MCF 10A (cell line): Measurements from ENCODE around the gene ALDH1L1. TPM values are rescaled to one million over a fixed set of nuclear protein-coding genes. Genes with fewer than 3 reads are reported as not detected.

Experiments
- BruUV-seq: library from RNA; stranded (reverse); fragments of 400-500 nt; replicated peaks from 2 replicates; lab custom pipeline; 2021; lab: Mats Ljungman, UMichigan
- CTCF ChIA-PET: fragments of 300-600 bp; sonication (Branson Sonifier 250); formaldehyde crosslinking; extraction: SDS; loops from one replicate; lab custom pipeline; 2021; ENCODE audit warnings: antibody characterized with exemption, inconsistent platforms; lab: Yijun Ruan, JAX
- POLR2A ChIA-PET: fragments of 300-600, 350-650 bp; sonication (Branson Sonifier 250); formaldehyde crosslinking; extraction: SDS; loops from one replicate; lab custom pipeline; 2020; ENCODE audit warnings: antibody characterized with exemption, inconsistent platforms; lab: Yijun Ruan, JAX
- DNase-seq: peaks from one replicate; pipeline ENCODE4 v3.0.0-alpha.2; 2018; ENCODE audit not compliant: unreplicated experiment
- H3K27ac Mint-ChIP-seq: one replicate; pipeline ENCODE4 v1.8.0; 2022; ENCODE audit warnings: mild to moderate bottlenecking, low read depth, mixed read lengths; ENCODE audit not compliant: unreplicated experiment
- H3K27me3 Mint-ChIP-seq: one replicate; pipeline ENCODE4 v1.8.0; 2022; ENCODE audit warnings: mixed read lengths; ENCODE audit not compliant: insufficient read depth, unreplicated experiment
- H3K36me3 Mint-ChIP-seq: one replicate; pipeline ENCODE4 v1.8.0; 2022; ENCODE audit warnings: mild to moderate bottlenecking, moderate library complexity, mixed read lengths; ENCODE audit not compliant: insufficient read depth, unreplicated experiment
- H3K4me1 Mint-ChIP-seq: one replicate; pipeline ENCODE4 v1.8.0; 2022; ENCODE audit warnings: mixed read lengths; ENCODE audit not compliant: insufficient read depth, unreplicated experiment
- H3K4me3 Mint-ChIP-seq: one replicate; pipeline ENCODE4 v1.8.0; 2022; ENCODE audit warnings: mild to moderate bottlenecking, moderate library complexity, mixed read lengths; ENCODE audit not compliant: unreplicated experiment
- H3K9me3 Mint-ChIP-seq: one replicate; pipeline ENCODE4 v1.8.0; 2022; ENCODE audit warnings: mixed read lengths; ENCODE audit not compliant: unreplicated experiment
- CTCF ChIP-seq: fragments of 200-600 bp; IDR thresholded peaks from one replicate; pipeline ENCODE4 v1.8.0; 2022; ENCODE audit warnings: antibody characterized with exemption, mild to moderate bottlenecking; ENCODE audit not compliant: unreplicated experiment
- intact Hi-C: fragments of 100-400 bp; cut with micrococcal nuclease; formaldehyde crosslinking; loops from 2 replicates; pipeline ENCODE4 v1.14.1; 2022
- total RNA-seq: library from RNA; stranded (reverse); gene quantifications from 2 replicates; pipeline ENCODE4 v1.2.3, GENCODE V29; 2022

Gene ALDH1L1
- total RNA-seq, 1 experiment from 2014 or later, result 1.9 TPM

- CTCF ChIA-PET, result no interaction called here
- intact Hi-C loops, result no loop called here
- BruUV-seq, result no TSS peak
- TF ChIP-seq CTCF, result no peak
- H3K36me3 Mint-ChIP-seq, result peaks cover 5% of the 10 kb centered on the region
- H3K4me1 Mint-ChIP-seq, result peaks cover 48% of the 10 kb centered on the region
- no peak for DNase-seq
- POLR2A ChIA-PET, result no interaction called here
- no peak overlapping the region for H3K4me3 Mint-ChIP-seq
- no peaks in the 10 kb centered on the region for H3K27me3 Mint-ChIP-seq
- H3K27ac Mint-ChIP-seq, result peak overlapping the region; percentile 77
- H3K9me3 Mint-ChIP-seq, result no peaks in the 10 kb centered on the region
Observed at GRCh38 chr3:126054870-126055269, 125.5 kb downstream of the ALDH1L1 start.

DNA sequence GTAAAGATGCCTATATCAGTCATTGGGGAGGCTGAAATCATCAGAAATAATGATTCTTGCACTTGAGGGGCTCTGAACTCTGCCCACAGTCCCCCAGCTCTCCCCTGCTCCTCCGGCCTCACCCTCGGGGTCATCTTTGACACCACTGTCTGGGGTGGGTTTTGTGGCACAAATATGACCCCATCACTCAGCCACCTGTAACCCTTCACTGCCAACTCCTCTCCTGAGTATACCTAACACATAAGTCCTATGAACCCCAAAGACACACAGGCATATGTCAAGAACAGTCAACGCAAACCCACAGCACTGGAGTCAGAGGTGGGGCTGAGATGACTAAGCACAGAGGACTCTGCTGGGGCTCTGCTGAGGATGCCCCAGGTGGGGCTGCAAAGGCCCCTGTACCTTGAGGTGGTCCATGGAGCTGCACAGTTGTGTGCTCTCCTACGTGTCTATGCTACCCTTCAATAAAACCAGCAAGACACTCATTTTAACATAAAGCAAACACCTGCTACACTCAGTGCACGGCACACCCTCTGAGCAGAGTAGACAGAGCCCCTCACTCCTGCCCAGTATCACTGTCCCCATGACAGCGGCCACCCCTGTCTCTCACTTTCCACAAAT is 126.3 kb downstream of the ALDH1L1 start:
- no TSS peak for BruUV-seq

More for the DNA sequence above, 126.3 kb downstream of the ALDH1L1 start:
- Mint-ChIP-seq H3K4me1 (peaks cover 42% of the 10 kb centered on the region), H3K27ac (peak overlapping the region; percentile 77), H3K27me3 (no peaks in the 10 kb centered on the region), H3K9me3 (no peaks in the 10 kb centered on the region), H3K4me3 (no peak overlapping the region), H3K36me3 (peaks cover 5% of the 10 kb centered on the region)
- no peak for TF ChIP-seq CTCF
- ChIA-PET CTCF (no interaction called here), POLR2A (no interaction called here)
- intact Hi-C loops, result no loop called here
- no peak for DNase-seq

Other genes with a start within 250 kb of the ALDH1L1 start
- gene ROPN1B, start 211.4 kb downstream of the ALDH1L1 start, total RNA-seq, result not detected in 2 replicates
- 34.9 and 43.2 TPM in 2 replicates for gene SLC41A3, start 96.5 kb downstream of the ALDH1L1 start, total RNA-seq
- gene KLF15, start 176.8 kb upstream of the ALDH1L1 start, total RNA-seq, result 5.3 and 8.3 TPM in 2 replicates
- not detected in 2 replicates for gene CFAP100, start 214.3 kb upstream of the ALDH1L1 start, total RNA-seq